ENCODE data around the gene GNAI2.
"Not testable (repeated sequence)": the region's sequence is repeated elsewhere in the genome, so short reads cannot be mapped to it uniquely, and the experiment has no call there.

Gene GNAI2

GRCh38 chr3:50246517-50246954, 10.5 kb downstream of the GNAI2 start:
- DNase-seq = peak; percentile 87

DNA sequence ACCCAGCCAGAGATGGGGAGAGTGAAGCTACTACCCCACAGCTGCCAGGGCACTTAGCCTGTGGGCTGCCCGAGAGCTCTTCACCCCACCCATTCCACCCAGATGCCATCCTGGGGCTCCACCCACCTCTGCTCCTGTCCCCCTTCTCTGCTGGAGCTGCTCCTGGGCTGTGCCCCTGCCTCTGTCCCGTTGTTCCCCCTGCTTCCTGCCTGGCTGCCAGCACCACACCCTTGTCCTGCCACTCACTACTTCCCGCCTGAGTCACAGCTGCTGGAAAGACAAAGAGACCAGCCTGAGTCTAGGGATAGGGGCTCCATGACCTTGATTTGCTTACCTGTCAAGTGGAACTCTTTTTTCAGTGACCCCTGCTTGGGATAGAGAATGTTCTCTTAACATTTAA, 12.4 kb downstream of the GNAI2 start:
- no peak for DNase-seq

DNA sequence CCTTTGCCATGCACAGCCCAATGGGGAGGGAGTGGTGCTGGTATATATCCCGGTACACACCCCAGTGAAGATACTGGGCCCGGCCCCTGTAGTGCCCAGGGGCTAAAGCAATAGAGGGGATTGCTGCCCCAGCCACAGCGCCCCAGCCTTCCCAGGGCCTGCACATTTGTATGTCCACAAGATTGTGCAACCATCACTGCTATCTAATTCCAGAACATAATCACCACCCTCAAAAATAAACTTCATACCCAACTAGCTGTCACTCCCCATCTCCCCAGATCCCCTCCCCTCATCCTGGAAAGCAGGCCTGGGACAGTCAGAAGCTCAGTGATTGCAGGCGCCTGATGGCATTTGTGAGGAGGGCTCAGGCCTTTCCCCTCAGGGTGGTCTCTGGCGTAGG, 13.5 kb downstream of the GNAI2 start:
- no peak for DNase-seq

- no peak for DNase-seq
Measured at GRCh38 chr3:50250514-50250913, 14.5 kb downstream of the GNAI2 start.

- no peak for DNase-seq
Measured at GRCh38 chr3:50251220-50251619, 15.2 kb downstream of the GNAI2 start.

DNA sequence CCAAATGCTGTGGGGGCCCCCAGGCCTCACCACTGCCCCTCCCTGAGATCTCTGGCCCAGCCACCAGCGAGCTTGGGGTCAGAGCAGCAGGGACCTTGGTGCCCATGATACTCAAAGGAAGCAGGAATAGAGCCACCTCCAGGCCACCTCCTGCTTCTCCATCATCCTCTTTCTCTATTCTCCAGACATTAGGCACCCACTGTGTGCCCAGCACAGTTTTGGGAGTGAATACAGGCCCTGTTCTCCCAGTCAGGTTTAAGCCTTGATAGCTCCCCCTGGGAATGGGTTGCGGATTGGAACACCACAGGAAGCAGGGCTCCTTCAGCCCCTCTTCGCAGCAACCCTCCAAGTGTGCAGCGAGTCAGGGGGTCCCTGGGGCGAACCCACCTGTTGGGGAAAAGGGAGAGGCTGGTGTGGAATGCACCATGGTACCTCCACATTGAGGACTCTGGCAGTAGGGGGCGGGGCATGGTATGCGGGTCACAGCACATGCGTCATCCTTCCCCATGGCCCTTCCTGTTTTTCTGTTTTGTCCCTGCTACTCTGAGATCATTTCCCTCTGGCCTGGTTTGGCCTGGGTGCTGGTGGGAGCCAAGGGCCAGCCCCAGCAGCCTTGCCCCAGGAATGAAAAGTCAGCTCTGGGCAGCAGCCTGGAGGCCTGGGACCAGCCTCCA, 18.7 kb downstream of the GNAI2 start:
- no peak for DNase-seq

GRCh38 chr3:50255251-50255615, 19.2 kb downstream of the GNAI2 start:
- DNase-seq = no peak

GRCh38 chr3:50256978-50257890, 21.2 kb downstream of the GNAI2 start:
- peak; percentile 40 for DNase-seq

DNA sequence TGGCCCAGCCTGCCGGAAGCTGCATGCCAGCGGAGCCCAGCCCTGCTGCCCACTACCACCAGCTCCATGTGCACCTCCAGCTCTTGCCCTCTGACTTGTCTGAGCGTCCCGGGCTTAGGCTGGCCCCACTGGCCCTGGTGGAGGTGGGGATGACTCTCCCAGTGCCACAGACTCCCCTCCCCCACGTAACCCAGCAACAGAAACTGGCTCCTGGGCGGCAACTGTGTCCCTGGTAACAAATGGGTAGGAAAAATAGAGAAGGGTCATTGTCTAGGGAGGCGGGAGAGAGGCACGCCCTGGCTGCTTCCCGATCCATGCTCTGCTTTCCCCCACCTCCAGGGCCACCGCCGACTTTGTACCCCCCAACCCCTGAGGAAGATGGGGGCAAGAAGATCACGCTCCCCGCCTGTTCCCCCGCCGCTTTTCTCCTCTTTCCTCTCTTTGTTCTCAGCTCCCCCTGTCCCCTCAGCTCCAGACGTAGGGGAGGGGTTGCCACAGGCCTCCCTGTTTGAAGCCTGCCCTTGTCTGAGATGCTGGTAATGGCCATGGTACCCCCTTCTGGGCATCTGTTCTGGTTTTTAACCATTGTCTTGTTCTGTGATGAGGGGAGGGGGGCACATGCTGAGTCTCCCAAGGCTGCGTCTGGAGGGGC, 22.2 kb downstream of the GNAI2 start:
- DNase-seq = no peak

DNA sequence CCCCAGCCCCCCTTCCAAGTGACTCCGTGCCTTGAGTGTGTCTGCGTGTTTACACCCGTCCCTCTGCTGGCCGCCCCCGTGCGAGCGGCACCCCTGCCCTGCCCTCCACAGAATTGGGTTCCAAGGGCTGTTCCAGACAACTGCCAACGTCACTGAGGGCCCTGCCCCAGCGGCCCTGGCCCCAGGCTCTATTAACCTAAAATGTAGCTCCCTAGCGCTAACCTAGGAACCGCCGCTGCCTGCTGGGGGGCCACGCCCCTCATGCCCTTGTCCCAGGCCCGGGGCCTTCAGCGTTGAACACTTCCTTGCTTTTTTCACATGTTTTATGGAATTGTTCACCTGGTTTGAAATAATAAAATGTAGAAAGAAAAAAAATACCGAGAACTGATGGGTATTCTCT, 23.0 kb downstream of the GNAI2 start:
- DNase-seq = no peak

DNA sequence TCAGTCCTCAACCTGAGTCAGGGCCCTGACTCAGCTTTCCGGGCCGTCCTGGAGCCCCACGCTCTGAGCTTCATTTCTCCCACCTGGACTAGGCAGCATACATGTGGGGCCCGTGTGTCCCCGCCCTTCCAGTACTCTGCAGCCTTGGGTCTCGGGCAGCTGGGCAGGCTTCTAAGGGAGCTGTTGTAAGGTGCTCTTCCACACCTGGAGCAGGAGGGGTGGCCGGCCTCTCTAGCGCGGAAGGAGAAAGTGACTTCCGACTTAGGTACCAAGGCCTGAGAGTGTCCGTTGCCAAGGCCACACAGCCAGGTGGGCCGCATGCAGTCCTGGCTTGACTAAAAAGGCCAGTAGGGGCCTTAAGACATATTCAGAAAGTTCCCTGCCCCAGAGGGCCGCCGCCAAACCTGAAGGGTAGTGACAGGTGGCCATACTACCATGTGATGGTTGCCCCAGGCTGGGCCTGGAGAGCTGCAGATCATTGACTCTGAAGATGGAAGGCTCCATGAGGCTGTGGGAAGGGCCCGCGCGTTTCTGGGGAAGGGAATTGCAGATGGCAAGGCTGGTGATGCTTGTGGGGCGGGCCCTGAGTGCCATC, 23.5 kb downstream of the GNAI2 start:
- no peak for DNase-seq

DNA sequence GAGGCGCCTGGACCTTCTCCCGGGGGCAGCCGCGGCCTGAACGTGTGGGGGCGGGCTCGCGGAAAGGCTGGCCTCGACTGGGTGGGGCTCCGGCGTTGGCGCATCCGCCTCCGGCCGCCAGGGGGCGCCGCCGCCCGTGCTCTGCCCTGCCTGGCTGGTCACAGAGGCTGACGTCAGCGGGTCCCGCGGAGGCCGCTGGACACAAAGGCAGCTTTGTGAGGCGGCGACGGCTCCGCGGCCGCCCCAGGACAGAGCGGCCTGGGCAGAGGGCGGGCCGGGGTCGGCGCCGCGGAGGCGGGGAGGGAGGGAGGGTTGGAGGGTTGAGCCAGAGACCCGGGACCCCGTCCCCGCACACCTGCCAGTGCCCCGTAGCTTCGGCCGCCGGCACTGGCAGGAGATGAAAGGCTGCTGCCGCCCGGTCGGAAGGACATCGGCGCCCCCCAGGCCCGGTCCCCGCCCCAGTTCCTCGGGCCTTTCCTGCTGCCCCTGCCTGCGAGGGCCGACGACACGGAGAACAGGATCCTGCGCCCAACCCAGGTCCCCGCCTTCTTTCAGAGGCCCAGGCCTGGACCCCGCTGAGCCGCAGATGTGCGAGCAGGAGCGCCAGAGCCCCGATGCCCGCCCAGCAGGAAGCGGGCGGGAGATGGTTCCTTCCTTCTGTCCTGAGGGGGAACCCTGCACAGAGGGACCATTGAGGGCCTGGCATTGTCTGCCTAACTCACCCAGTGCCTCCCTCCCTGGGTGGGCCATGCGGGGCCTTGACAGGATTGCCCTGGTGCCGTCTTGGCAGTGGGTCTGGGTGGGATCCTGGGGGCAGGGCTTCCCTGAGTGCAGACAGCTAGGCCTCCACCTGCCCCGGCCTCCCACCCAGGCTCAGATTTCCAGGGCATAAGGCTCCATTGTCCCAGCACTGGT, 24.3 kb downstream of the GNAI2 start:
- peak; percentile 86 for DNase-seq

DNA sequence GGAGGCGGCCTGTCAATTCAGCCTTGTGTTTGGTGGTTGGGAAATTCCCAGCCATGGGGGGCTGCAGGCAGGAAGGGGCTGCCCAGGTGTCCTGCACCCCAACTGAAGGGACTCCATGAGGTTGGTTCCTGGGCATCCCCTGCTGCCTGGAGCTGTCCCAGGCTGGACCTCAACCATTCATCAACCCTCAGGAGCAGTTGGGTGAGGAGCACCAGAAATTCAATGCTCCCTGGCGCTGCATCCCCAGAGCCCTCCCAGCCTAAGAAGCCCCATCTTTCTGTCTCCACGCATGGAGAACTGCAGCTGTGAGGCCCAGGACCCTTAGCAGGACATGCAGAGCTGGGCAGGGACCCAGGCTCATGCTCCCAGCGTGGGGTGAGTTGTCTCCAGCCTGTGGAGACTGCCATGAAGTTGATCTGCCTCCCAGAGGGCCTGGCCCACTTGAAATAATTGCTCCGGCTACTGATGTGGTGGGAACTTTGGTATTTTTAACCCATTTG, 25.0 kb downstream of the GNAI2 start:
- no peak for DNase-seq

GRCh38 chr3:50261505-50261904, 25.5 kb downstream of the GNAI2 start:
- no peak for DNase-seq

- not testable (repeated sequence) for DNase-seq
Measured at GRCh38 chr3:50262200-50262599, 26.2 kb downstream of the GNAI2 start.

DNA sequence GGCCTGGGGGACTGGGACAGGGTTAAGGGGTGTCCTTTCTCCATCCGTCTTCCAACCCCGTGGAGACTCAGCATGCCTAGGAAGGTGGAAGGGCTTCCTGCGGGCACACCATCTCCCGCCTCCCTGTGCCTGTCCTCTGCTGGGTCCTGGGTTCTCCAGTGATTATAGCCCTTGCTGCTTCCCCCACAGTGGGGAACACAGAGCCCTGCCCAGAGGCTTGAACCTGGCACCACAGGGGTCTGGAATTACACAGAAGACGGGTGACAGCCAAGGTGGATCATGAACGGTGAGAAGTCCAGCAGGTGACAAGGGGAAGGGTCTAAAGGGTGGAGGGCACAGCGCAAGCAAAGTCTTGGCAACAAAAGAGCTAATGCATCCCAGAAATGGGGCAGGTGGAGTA, 26.8 kb downstream of the GNAI2 start:
- DNase-seq = no peak

DNA sequence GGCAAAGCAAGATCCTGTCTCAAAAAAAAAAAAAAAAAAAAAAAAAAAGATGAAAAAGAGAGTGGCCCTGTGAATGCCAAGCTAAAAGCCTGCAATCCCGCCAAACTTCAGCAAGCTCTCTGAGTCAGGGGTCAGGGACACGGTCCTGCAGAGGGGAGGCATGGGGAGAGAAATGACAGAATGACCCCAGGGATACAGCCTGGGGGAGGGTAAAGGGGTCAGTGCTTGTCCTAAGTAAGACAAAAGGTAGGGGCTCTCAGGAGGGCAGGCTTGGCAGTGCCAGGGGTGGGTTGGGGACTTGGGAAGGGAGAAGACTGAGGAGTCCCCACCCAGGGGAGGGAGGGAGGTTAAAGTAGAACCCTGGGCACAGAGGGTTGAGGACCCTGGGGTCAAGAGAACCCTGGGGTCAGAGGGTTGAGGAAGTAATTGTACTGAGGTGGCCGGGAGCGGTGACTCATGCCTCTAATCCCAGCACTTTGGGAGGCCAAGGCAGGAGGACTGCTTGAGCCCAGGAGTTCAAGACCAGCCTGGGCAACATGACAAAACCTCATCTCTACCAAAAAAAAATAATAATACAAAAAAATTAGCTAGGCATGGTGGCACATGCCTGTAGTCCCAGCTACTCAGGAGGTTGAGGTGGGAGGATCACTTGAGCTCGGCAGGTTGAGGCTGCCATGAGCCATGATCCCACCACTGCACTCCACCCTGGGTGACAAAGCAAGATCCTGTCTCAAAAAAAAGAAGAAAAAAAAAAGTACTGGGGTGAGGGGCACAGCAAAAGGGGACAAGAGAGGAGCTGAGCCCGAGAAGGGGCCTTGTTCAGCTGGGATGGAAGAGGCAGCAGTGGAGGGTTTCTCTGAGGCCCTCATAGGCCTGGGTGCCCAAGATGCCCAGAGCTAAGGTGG, 27.7 kb downstream of the GNAI2 start:
- DNase-seq = no peak

- DNase-seq = no peak
Measured at GRCh38 chr3:50264383-50264963, 28.5 kb downstream of the GNAI2 start.

DNA sequence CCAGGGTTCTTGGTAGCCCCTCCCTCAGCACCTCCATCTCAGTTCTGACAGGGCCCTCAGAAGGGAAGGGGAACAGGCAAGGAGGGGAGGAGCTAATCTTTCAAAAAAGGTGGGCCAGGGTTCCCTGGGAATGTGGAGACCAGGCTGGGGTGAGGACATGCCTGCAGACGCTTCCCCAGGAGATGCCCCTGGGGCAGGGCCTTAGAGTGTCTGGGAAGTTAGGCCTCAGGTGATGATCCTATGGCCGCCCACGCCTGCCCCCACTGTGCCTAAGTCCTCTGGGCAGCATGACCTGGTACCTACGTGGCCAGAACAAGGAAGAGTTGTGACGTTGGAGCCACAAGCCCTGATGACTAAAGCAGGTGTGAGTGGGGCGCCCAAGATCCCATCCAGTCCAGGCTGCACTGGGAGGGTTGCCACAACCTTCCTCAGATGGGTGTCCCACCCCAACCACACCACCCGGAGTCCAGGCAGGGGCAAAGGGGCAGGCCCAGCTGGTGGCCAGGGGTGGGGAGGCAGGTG, 29.0 kb downstream of the GNAI2 start:
- no peak for DNase-seq

GRCh38 chr3:50265571-50265970, 29.6 kb downstream of the GNAI2 start:
- no peak for DNase-seq

Measured in CD4-positive, alpha-beta T cell treated with Interleukin-21 for 1 hour (primary cell).